Adrenal gland (tissue), 5 donors: ENCODE results near the gene PGBD5.

ENCODE experiments used
- POLR2A ChIP-seq, 2 donors: fragments of 450-650 bp; IDR thresholded peaks; one replicate each; pipeline ENCODE4 v1.6.1; 2017; ENCODE audit warnings: antibody characterized with exemption in 2 of 2, mild to moderate bottlenecking in 2 of 2, moderate library complexity in 1 of 2
- TF ChIP-seq, protein P1 (sequence below), 6 experiments: fragments of 450-650 bp in 4 of 6; fragments of 200-600 bp in 2 of 6; sonication (generic) in 1 of 6; IDR thresholded peaks; 1 replicate in 5 of 6; 2 replicates in 1 of 6; pipeline versions ENCODE4 v1.5.1 to v1.8.0; 2016 to 2021; ENCODE audit warnings: antibody characterized with exemption in 6 of 6, mild to moderate bottlenecking in 2 of 6, moderate library complexity in 1 of 6
- donor health status: DM: no; HTN: no; CAD: no.

DNA sequence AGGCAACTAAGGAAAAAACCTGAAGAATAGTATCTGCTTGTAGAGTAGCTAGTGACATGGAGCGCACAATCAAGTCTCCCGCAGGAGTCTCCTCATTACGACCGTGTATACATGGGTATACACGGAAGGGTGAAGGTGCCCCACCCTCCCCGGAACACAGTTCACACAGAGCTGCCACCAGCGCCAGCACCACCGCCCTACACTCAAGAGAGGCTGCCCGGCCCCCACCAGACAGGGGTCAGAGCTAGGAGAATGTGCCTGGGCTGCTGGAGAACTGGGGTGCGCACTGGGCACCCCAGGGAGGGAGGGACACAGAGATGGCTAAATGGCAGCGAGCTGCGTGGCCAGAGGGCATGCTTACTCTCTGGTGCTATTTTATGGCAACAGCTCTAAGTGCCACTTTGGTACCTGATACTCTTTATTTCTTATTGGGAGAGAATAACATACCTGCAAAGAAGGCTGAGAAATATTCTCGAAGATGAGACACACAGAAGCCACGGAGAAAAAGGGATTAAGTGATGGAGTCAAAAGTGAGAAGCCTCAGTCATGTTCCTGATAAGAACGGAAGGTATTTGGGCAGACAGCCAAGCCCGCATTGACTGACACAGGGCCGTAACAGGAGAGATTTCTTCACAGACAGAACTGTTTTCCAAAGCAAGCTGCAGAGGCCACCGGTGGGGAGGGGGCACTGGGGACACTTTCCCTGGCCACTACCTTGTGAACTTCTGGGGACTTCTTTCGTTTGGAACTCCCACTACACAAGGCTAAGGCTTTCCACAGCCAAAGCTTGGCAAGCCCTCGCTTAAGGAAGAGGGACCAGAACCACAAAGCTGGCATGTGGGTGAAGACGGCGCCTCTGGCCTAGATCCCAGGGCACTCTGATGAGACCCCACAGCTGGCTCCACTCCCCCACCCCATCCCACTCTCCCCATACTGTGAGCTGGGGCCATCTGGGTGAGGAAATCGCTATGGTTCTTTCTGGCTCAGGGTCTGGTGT is 108.0 kb downstream of the PGBD5 start:
- TF ChIP-seq, protein P1, sequence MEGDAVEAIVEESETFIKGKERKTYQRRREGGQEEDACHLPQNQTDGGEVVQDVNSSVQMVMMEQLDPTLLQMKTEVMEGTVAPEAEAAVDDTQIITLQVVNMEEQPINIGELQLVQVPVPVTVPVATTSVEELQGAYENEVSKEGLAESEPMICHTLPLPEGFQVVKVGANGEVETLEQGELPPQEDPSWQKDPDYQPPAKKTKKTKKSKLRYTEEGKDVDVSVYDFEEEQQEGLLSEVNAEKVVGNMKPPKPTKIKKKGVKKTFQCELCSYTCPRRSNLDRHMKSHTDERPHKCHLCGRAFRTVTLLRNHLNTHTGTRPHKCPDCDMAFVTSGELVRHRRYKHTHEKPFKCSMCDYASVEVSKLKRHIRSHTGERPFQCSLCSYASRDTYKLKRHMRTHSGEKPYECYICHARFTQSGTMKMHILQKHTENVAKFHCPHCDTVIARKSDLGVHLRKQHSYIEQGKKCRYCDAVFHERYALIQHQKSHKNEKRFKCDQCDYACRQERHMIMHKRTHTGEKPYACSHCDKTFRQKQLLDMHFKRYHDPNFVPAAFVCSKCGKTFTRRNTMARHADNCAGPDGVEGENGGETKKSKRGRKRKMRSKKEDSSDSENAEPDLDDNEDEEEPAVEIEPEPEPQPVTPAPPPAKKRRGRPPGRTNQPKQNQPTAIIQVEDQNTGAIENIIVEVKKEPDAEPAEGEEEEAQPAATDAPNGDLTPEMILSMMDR (IDR thresholded peaks at IDR 0.05), result no peak
- TF ChIP-seq POLR2A (IDR thresholded peaks at IDR 0.05), result no peak
